ENCODE results near the gene THEM4.

Gene THEM4

GRCh38 chr1:151918156-151918555 is 8.8 kb upstream of the THEM4 start:
- no peak for TF ChIP-seq CTCF (IDR thresholded peaks at IDR 0.05; ENCODE audit: borderline replicate concordance, control extremely low read depth, extremely low read depth, insufficient read depth, missing control alignments)
- no peak for DNase-seq (ENCODE audit: low spot score)
- in situ Hi-C loops (cut with MboI; ENCODE audit: low sequenced_read_pairs, unreplicated experiment): no loop called here

- in situ Hi-C loops (cut with MboI; ENCODE audit: low sequenced_read_pairs, unreplicated experiment): no loop called here
- TF ChIP-seq CTCF (IDR thresholded peaks at IDR 0.05; ENCODE audit: borderline replicate concordance, control extremely low read depth, extremely low read depth, insufficient read depth, missing control alignments): no peak
- no peak for DNase-seq (ENCODE audit: low spot score)
These were observed 7.5 kb upstream of the THEM4 start for GRCh38 chr1:151916726-151917370.

GRCh38 chr1:151915061-151915686 is 5.9 kb upstream of the THEM4 start:
- DNase-seq (ENCODE audit: low spot score): no peak
- in situ Hi-C loops (cut with MboI; ENCODE audit: low sequenced_read_pairs, unreplicated experiment): no loop called here
- TF ChIP-seq CTCF (IDR thresholded peaks at IDR 0.05; ENCODE audit: borderline replicate concordance, control extremely low read depth, extremely low read depth, insufficient read depth, missing control alignments): no peak

GRCh38 chr1:151914076-151914475 is 4.8 kb upstream of the THEM4 start:
- TF ChIP-seq CTCF (IDR thresholded peaks at IDR 0.05; ENCODE audit: borderline replicate concordance, control extremely low read depth, extremely low read depth, insufficient read depth, missing control alignments): no peak
- in situ Hi-C loops (cut with MboI; ENCODE audit: low sequenced_read_pairs, unreplicated experiment): no loop called here
- DNase-seq (ENCODE audit: low spot score): no peak

- in situ Hi-C loops (cut with MboI; ENCODE audit: low sequenced_read_pairs, unreplicated experiment): no loop called here
- no peak for TF ChIP-seq CTCF (IDR thresholded peaks at IDR 0.05; ENCODE audit: borderline replicate concordance, control extremely low read depth, extremely low read depth, insufficient read depth, missing control alignments)
- no peak for DNase-seq (ENCODE audit: low spot score)
These were observed 3.7 kb upstream of the THEM4 start for GRCh38 chr1:151912973-151913372.

- in situ Hi-C loops (cut with MboI; ENCODE audit: low sequenced_read_pairs, unreplicated experiment): no loop called here
- no peak for TF ChIP-seq CTCF (IDR thresholded peaks at IDR 0.05; ENCODE audit: borderline replicate concordance, control extremely low read depth, extremely low read depth, insufficient read depth, missing control alignments)
- no peak for DNase-seq (ENCODE audit: low spot score)
These were observed 1.1 kb downstream of the THEM4 start for GRCh38 chr1:151908228-151908691.

Measured in GM13976 (cell line).